COR-L47 (cell line): ENCODE measurements around the gene RNLS.

ENCODE experiments used
- DNase-seq: peaks from one replicate; lab custom pipeline; 2025; lab: John Stamatoyannopoulos, UW

Gene RNLS

GRCh38 chr10:88474884-88475844 is 108.0 kb downstream of the RNLS start:
- no peak for DNase-seq

GRCh38 chr10:88473989-88474883 is 108.9 kb downstream of the RNLS start:
- DNase-seq: peak; percentile 84

- DNase-seq: no peak
Observed at GRCh38 chr10:88472540-88472939, 110.6 kb downstream of the RNLS start.

GRCh38 chr10:88471899-88472298 is 111.2 kb downstream of the RNLS start:
- no peak for DNase-seq

GRCh38 chr10:88467835-88468485 is 115.2 kb downstream of the RNLS start:
- no peak for DNase-seq

- DNase-seq: no peak
Observed at GRCh38 chr10:88466786-88467185, 116.3 kb downstream of the RNLS start.

GRCh38 chr10:88465765-88466164 is 117.4 kb downstream of the RNLS start:
- no peak for DNase-seq

- DNase-seq: no peak
Observed at GRCh38 chr10:88463811-88464210, 119.3 kb downstream of the RNLS start.

- no peak for DNase-seq
Observed at GRCh38 chr10:88461426-88461825, 121.7 kb downstream of the RNLS start.

GRCh38 chr10:88459530-88459929 is 123.6 kb downstream of the RNLS start:
- DNase-seq: no peak

- DNase-seq: no peak
Observed at GRCh38 chr10:88458209-88458608, 124.9 kb downstream of the RNLS start.

GRCh38 chr10:88457660-88458059 is 125.5 kb downstream of the RNLS start:
- no peak for DNase-seq

GRCh38 chr10:88456730-88457129 is 126.4 kb downstream of the RNLS start:
- no peak for DNase-seq

- no peak for DNase-seq
Observed at GRCh38 chr10:88455831-88456230, 127.3 kb downstream of the RNLS start.

- no peak for DNase-seq
Observed at GRCh38 chr10:88450201-88450600, 132.9 kb downstream of the RNLS start.

- DNase-seq: no peak
Observed at GRCh38 chr10:88442716-88443115, 140.4 kb downstream of the RNLS start.

- no peak for DNase-seq
Observed at GRCh38 chr10:88440541-88440940, 142.6 kb downstream of the RNLS start.

GRCh38 chr10:88439932-88440331 is 143.2 kb downstream of the RNLS start:
- no peak for DNase-seq

GRCh38 chr10:88437411-88437810 is 145.7 kb downstream of the RNLS start:
- DNase-seq: no peak

GRCh38 chr10:88433565-88434186 is 149.4 kb downstream of the RNLS start:
- DNase-seq: no peak

GRCh38 chr10:88431103-88431502 is 152.0 kb downstream of the RNLS start:
- no peak for DNase-seq

GRCh38 chr10:88428976-88429375 is 154.1 kb downstream of the RNLS start:
- DNase-seq: no peak
